HepG2 (cell line): ENCODE results near the gene PCIF1. TPM values are rescaled to one million over a fixed set of nuclear protein-coding genes. Genes with fewer than 3 reads are reported as not detected.

Experiments
- CENPT ChIP-seq: sonication (generic); formaldehyde crosslinking; IDR thresholded peaks from 2 replicates; pipeline ENCODE4 v1.8.0; 2022; ENCODE audit warnings: low read depth, mild to moderate bottlenecking, moderate library complexity, missing genetic modification reagents
- HDAC6 ChIP-seq: fragments of 200-600 bp; sonication (generic); IDR thresholded peaks from 2 replicates; pipeline ENCODE4 v1.7.0; 2017; ENCODE audit warnings: mild to moderate bottlenecking, antibody characterized with exemption, low read length, low read depth
- MED13 ChIP-seq: sonication (generic); formaldehyde crosslinking; IDR thresholded peaks from 2 replicates; pipeline ENCODE4 v1.5.0; 2020; ENCODE audit warnings: missing genetic modification reagents
- MEIS2 ChIP-seq: sonication (generic); formaldehyde crosslinking; IDR thresholded peaks from 2 replicates; pipeline ENCODE4 v1.9.0; 2021; ENCODE audit warnings: mild to moderate bottlenecking, missing genetic modification reagents
- MXD4 ChIP-seq: IDR thresholded peaks from 2 replicates; pipeline ENCODE4 v1.6.1; 2016; ENCODE audit warnings: mild to moderate bottlenecking, missing biosample characterization, missing genetic modification reagents
- TBL1XR1 ChIP-seq: fragments of 150-350 bp; IDR thresholded peaks from 2 replicates; pipeline ENCODE4 v1.6.1; 2014; ENCODE audit warnings: borderline replicate concordance, low read length; ENCODE audit not compliant: partially characterized antibody
- ZEB1 ChIP-seq: IDR thresholded peaks from 2 replicates; pipeline ENCODE4 v1.6.1; 2012; ENCODE audit warnings: mild to moderate bottlenecking, low read depth, inconsistent platforms; ENCODE audit not compliant: insufficient replicate concordance
- ZFP41 ChIP-seq: sonication (generic); formaldehyde crosslinking; IDR thresholded peaks from 2 replicates; pipeline ENCODE4 v1.4.0; 2020; ENCODE audit warnings: mild to moderate bottlenecking, missing genetic modification reagents, borderline replicate concordance
- ZFP82 ChIP-seq: sonication (generic); formaldehyde crosslinking; IDR thresholded peaks from 2 replicates; pipeline ENCODE4 v1.5.1; 2020; ENCODE audit warnings: mild to moderate bottlenecking, missing genetic modification reagents, borderline replicate concordance
- ZNF160 ChIP-seq: sonication (generic); formaldehyde crosslinking; IDR thresholded peaks from 2 replicates; pipeline ENCODE4 v1.8.0; 2022; ENCODE audit warnings: mild to moderate bottlenecking, inconsistent platforms, missing genetic modification reagents
- ZNF205 ChIP-seq: IDR thresholded peaks from 2 replicates; pipeline ENCODE4 v1.6.1; 2018; ENCODE audit warnings: missing biosample characterization, missing genetic modification reagents
- ZNF562 ChIP-seq: sonication (generic); formaldehyde crosslinking; IDR thresholded peaks from 2 replicates; pipeline ENCODE4 v1.8.0; 2022; ENCODE audit warnings: missing genetic modification reagents, borderline replicate concordance
- ZNF569 ChIP-seq: sonication (generic); formaldehyde crosslinking; IDR thresholded peaks from 2 replicates; pipeline ENCODE4 v1.5.0; 2020; ENCODE audit warnings: mild to moderate bottlenecking, missing genetic modification reagents, moderate library complexity, borderline replicate concordance
- ZNF737 ChIP-seq: sonication (generic); formaldehyde crosslinking; IDR thresholded peaks from 2 replicates; pipeline ENCODE4 v1.5.0; 2020; ENCODE audit warnings: missing genetic modification reagents, mild to moderate bottlenecking, borderline replicate concordance
- ZNF83 ChIP-seq: sonication (generic); formaldehyde crosslinking; IDR thresholded peaks from 2 replicates; pipeline ENCODE4 v1.4.0; 2020; ENCODE audit warnings: missing genetic modification reagents, mild to moderate bottlenecking, borderline replicate concordance
- ZNF850 ChIP-seq: sonication (generic); formaldehyde crosslinking; conservative IDR thresholded peaks from 2 replicates; pipeline ENCODE4 v1.9.0; 2021; ENCODE audit warnings: mild to moderate bottlenecking, missing genetic modification reagents
- ZSCAN9 ChIP-seq: IDR thresholded peaks from 2 replicates; pipeline ENCODE4 v1.6.1; 2016; ENCODE audit warnings: borderline replicate concordance
- polyA plus RNA-seq, 8 experiments: library from polyadenylated mRNA; depleted of rRNA in 3 of 8; stranded (reverse) in 7 of 8; unstranded in 1 of 8; fragments of >200 nt; fragmentation: Illumina TruSeq in 4 of 8; extraction: Trizol in 4 of 8; gene quantifications; 2 replicates each; pipeline versions ENCODE4 v1.2.1 to v1.2.3, GENCODE V29; 2011 to 2016; ENCODE audit warnings: low read depth in 4 of 8, missing spikeins in 1 of 8, mixed read lengths in 1 of 8; ENCODE audit not compliant: insufficient read depth in 1 of 8
- total RNA-seq, 5 experiments: library from RNA; depleted of rRNA; stranded (reverse); fragments of >200 nt; fragmentation: Illumina TruSeq; extraction: Trizol; gene quantifications; 2 replicates each; pipeline ENCODE4 v1.2.3, GENCODE V29; 2016; ENCODE audit warnings: low read depth in 1 of 5
- TF ChIP-seq, protein P1 (sequence below), 2 experiments: fragments of 450-650 bp in 1 of 2; sonication (generic) in 1 of 2; formaldehyde crosslinking; IDR thresholded peaks; 2 replicates each; pipeline versions ENCODE4 v1.5.0 to v1.8.0; 2020 to 2022; ENCODE audit warnings: mild to moderate bottlenecking in 1 of 2, missing genetic modification reagents in 1 of 2
- TF ChIP-seq, protein P2 (sequence below): fragments of 450-650 bp; IDR thresholded peaks from 2 replicates; pipeline ENCODE4 v1.6.1; 2017
- TF ChIP-seq, protein P3 (sequence below): sonication (generic); IDR thresholded peaks from 2 replicates; pipeline ENCODE4 v1.6.1; 2016; ENCODE audit warnings: low read depth, borderline replicate concordance
- TF ChIP-seq, protein P4 (sequence below): sonication (generic); formaldehyde crosslinking; IDR thresholded peaks from 2 replicates; pipeline ENCODE4 v1.4.0; 2020; ENCODE audit warnings: missing genetic modification reagents

Gene PCIF1
- total and polyA plus RNA-seq, 2 of the 13 experiments (the other 11 are each of a cell fraction or from before 2014, with no cell fraction given): 20.9 to 24.4 TPM

DNA sequence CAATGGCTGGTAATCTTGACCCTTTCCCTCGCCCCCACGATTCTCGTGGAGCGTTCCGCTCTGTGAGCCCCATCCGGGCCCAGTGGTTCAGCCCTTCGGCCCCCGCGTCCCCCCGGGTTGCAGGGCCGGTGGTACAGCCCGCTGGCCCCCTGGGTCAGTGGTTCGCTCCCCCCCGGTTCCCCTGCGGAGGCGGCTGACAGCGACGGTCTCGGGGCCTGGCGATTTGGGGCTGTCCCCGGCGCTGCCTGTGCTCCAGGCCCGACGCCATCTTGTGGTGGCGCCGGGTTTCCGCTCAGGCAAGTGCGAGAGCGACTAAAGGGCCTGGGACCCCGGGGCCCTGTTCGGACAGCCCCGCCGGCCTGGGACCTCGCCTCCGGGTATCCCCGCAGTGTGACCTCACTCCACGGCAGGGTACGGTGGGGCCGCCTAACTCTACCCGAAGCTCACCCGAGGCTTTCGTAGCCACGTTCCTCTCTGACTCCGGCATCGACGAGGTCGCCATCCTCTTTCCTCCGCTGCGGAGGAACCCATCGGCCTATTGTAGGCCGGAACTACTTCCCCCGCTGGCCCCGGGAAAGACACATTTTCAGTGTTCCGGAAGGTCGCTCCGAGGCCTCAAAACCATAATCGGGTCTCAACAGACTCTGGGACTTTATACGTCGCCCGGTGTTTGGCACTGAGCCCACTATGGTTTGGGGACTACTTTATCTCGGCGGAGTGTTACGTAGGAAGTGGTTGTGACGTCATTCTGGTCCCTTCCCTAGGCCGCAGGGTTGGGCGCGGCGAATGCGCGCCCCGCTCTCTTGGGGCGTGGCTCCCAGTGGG lies 37.4 kb downstream of the PCIF1 start, which contains the start of gene ZNF335 (continued):
- TF ChIP-seq ZNF850 (CRISPR knock-in tag) (peak; percentile 79), ZFP82 (CRISPR knock-in tag) (peak; percentile 99), ZNF83 (CRISPR knock-in tag) (no peak; the same call in 1 of the 2 replicates), MEIS2 (CRISPR knock-in tag) (peak; percentile 67), CENPT (CRISPR knock-in tag) (no peak), MXD4 (CRISPR knock-in tag) (no peak; the same call in none of the 2 replicates), ZNF569 (CRISPR knock-in tag) (no peak; the same call in 1 of the 2 replicates), ZEB1 (no peak), ZNF160 (CRISPR knock-in tag) (peak; percentile 73; the same call in 1 of the 2 replicates), ZNF737 (CRISPR knock-in tag) (peak; percentile 98), ZNF205 (CRISPR knock-in tag) (peak; percentile 49), HDAC6 (peak; percentile 100), MED13 (0 out of 2 replicates have a peak, but pooled peaks have one; percentile 11), ZNF562 (no peak), ZSCAN9 (CRISPR knock-in tag) (peak; percentile 57; the same call in 1 of the 2 replicates), ZFP41 (CRISPR knock-in tag) (peak; percentile 93; the same call in 1 of the 2 replicates), TBL1XR1 (peak; percentile 46)
- TF ChIP-seq, protein P1, sequence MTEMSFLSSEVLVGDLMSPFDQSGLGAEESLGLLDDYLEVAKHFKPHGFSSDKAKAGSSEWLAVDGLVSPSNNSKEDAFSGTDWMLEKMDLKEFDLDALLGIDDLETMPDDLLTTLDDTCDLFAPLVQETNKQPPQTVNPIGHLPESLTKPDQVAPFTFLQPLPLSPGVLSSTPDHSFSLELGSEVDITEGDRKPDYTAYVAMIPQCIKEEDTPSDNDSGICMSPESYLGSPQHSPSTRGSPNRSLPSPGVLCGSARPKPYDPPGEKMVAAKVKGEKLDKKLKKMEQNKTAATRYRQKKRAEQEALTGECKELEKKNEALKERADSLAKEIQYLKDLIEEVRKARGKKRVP (CRISPR knock-in tag; IDR thresholded peaks at IDR 0.05): peak in 1 of 2 experiments; percentile 75; a peak in 2 of 4 replicates
- TF ChIP-seq, protein P2, sequence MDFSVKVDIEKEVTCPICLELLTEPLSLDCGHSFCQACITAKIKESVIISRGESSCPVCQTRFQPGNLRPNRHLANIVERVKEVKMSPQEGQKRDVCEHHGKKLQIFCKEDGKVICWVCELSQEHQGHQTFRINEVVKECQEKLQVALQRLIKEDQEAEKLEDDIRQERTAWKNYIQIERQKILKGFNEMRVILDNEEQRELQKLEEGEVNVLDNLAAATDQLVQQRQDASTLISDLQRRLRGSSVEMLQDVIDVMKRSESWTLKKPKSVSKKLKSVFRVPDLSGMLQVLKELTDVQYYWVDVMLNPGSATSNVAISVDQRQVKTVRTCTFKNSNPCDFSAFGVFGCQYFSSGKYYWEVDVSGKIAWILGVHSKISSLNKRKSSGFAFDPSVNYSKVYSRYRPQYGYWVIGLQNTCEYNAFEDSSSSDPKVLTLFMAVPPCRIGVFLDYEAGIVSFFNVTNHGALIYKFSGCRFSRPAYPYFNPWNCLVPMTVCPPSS: no peak
- TF ChIP-seq, protein P3, sequence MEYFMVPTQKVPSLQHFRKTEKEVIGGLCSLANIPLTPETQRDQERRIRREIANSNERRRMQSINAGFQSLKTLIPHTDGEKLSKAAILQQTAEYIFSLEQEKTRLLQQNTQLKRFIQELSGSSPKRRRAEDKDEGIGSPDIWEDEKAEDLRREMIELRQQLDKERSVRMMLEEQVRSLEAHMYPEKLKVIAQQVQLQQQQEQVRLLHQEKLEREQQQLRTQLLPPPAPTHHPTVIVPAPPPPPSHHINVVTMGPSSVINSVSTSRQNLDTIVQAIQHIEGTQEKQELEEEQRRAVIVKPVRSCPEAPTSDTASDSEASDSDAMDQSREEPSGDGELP: peak; percentile 59; the same call in 1 of the 2 replicates
- TF ChIP-seq, protein P4, sequence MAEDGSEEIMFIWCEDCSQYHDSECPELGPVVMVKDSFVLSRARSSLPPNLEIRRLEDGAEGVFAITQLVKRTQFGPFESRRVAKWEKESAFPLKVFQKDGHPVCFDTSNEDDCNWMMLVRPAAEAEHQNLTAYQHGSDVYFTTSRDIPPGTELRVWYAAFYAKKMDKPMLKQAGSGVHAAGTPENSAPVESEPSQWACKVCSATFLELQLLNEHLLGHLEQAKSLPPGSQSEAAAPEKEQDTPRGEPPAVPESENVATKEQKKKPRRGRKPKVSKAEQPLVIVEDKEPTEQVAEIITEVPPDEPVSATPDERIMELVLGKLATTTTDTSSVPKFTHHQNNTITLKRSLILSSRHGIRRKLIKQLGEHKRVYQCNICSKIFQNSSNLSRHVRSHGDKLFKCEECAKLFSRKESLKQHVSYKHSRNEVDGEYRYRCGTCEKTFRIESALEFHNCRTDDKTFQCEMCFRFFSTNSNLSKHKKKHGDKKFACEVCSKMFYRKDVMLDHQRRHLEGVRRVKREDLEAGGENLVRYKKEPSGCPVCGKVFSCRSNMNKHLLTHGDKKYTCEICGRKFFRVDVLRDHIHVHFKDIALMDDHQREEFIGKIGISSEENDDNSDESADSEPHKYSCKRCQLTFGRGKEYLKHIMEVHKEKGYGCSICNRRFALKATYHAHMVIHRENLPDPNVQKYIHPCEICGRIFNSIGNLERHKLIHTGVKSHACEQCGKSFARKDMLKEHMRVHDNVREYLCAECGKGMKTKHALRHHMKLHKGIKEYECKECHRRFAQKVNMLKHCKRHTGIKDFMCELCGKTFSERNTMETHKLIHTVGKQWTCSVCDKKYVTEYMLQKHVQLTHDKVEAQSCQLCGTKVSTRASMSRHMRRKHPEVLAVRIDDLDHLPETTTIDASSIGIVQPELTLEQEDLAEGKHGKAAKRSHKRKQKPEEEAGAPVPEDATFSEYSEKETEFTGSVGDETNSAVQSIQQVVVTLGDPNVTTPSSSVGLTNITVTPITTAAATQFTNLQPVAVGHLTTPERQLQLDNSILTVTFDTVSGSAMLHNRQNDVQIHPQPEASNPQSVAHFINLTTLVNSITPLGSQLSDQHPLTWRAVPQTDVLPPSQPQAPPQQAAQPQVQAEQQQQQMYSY (CRISPR knock-in tag): peak; percentile 39; the same call in 1 of the 2 replicates
